Loucy (cell line): ENCODE measurements around the gene NLGN4Y.

Experiments used
- EZH2phosphoT487 ChIP-seq: fragments of 200-600 bp; IDR thresholded peaks from 2 replicates; pipeline ENCODE4 v1.6.1; 2018; ENCODE audit warnings: antibody characterized with exemption, mild to moderate bottlenecking, moderate library complexity, borderline replicate concordance
- TF ChIP-seq, protein P1 (sequence below): fragments of 200-600 bp; sonication (generic); conservative IDR thresholded peaks from 2 replicates; pipeline ENCODE4 v1.5.1; 2014; ENCODE audit warnings: mild to moderate bottlenecking, antibody characterized with exemption, low read length

DNA sequence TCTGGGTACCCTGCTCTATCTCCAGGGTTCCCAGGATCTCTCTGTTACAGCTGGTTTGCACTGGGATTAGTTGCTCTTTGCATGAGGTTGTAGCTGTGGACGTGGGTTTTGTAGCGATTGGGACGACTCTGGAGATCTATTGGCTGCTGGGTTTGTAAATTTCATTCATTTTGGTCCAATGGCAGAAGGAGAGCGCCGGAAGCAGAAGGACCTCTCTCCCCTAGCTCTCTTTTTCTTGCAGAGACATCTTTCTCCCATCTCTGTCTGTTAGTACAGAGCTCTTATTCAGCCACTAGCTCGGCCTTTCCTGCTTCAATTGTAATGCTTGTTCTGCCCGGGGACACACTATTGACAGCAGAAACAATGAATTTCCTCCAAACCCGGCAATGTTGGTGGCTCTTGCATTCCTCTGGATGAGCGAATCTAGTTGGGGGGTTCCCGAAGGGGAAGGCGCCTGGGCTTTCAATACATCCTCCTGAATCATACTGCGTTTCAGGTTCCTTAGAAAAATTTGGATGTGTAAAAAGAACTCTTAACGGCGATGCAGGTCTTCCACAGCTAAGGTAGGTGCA lies 1.9 kb upstream of the NLGN4Y start:
- TF ChIP-seq, protein P1, sequence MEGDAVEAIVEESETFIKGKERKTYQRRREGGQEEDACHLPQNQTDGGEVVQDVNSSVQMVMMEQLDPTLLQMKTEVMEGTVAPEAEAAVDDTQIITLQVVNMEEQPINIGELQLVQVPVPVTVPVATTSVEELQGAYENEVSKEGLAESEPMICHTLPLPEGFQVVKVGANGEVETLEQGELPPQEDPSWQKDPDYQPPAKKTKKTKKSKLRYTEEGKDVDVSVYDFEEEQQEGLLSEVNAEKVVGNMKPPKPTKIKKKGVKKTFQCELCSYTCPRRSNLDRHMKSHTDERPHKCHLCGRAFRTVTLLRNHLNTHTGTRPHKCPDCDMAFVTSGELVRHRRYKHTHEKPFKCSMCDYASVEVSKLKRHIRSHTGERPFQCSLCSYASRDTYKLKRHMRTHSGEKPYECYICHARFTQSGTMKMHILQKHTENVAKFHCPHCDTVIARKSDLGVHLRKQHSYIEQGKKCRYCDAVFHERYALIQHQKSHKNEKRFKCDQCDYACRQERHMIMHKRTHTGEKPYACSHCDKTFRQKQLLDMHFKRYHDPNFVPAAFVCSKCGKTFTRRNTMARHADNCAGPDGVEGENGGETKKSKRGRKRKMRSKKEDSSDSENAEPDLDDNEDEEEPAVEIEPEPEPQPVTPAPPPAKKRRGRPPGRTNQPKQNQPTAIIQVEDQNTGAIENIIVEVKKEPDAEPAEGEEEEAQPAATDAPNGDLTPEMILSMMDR: no peak
- no peak for TF ChIP-seq EZH2phosphoT487
